GM21528 (cell line): Measurements from ENCODE around the gene TUBA1B.

ENCODE experiments used
- ATAC-seq: cut with Tn5 transposase; IDR thresholded peaks from one replicate; pipeline ENCODE4 v1.9.1; 2021; ENCODE audit warnings: mild to moderate bottlenecking, moderate library complexity; ENCODE audit not compliant: unreplicated experiment, low FRiP score

The TUBA1B gene

GRCh38 chr12:49091836-49092085 is 39.4 kb downstream of the TUBA1B start:
- ATAC-seq = no peak

DNA sequence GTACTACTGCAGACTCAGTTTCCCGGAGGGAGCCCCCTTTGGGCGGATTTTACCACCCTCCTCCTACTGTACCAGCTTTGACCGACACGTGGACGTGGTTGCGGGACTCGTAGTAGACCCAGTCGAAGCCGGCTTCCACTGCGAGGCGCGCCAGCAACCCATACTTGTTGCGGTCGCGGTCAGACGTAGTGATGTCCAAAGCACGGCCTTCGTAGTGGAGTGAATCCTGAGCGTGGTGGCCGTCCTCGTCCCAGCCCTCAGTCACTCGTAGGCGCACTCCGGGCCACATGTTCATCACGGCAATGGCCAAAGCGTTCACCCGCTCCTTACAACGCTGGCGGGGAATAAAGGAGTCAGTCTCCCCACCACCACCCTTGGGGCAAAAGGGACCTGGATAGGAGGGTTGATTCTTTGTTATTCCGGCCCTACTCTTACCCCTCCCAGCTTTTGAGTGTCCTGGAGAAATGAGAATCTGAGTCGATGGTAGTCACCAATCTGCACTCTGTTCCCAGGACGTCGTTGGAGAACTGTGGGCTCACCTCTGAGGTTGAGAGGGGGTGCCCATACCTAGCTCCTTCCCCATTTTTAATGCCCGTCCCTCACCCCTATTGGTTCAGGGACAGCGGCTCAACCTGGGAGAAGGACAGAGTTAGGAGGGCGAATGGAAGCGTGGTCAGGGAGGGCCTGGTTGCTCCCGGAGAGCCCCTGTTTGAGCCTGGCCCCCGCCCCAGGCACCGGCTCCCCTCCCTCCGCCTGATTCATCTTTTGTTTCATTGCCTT is 39.9 kb downstream of the TUBA1B start:
- no peak for ATAC-seq

- no peak for ATAC-seq
Observed at GRCh38 chr12:49089821-49090773, 41.1 kb downstream of the TUBA1B start.

DNA sequence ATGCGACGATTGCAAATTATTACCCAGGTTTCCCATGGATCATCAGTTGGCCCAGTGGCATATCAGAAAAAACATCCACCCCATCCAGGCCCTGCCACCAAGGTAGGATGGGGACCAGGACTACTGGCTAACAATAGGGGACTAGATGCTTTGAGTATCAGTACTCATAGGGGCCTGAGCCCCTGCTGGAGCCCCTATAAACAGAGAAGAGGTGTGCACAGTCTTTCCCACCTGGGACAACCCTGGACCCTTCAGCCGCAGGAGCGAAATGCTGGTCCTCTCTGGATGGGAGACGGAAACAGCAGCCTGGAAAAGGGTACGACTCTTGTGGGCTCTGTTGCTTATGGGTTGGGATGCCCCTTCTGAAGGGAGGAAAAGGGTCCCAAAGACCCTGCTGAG is 42.3 kb downstream of the TUBA1B start:
- no peak for ATAC-seq

DNA sequence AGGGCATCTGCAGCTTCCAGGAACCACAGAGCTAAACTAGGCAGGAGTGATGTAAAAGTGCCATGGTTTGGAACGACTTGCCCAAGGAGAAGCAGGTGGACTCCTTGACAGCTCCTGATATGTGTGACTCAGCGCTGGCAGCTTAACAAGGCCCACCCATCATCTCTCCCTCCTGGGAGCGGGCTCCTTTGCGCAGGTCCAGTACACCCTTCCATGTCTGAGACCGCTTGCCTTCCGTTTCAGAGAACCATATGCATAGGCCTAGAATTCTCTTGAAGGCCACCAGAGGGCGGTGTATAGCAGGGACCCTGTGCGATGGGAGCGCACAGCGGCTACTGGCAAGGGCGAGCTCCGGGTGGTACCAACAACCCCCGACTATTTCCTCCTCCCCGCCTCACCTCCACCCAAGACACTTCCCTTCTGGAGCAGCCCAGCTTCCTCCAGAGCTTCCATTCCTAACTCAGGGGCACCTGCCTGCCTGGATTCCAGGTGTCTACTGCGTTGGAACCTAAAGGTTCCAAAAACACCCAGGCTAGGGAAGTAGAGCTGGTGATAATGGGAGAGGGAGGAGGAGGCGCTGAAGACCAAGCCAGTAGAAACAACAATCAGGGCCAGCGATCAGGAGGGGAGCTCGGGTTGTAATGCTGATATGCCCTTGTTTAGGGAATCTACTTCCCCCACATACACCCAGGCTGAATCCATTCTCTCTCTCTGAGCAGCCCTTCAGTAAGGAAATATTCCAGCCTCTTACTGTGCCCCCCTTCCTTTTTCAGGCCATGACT is 42.9 kb downstream of the TUBA1B start:
- ATAC-seq = no peak

- ATAC-seq = no peak
Observed at GRCh38 chr12:49086116-49086515, 45.1 kb downstream of the TUBA1B start.

- no peak for ATAC-seq
Observed at GRCh38 chr12:49084438-49084837, 46.8 kb downstream of the TUBA1B start.

- ATAC-seq = no peak
Observed at GRCh38 chr12:49079793-49080192, 51.4 kb downstream of the TUBA1B start.
